GM23338 (cell line): ENCODE measurements around the gene CELF2. TPM values are rescaled to one million over a fixed set of nuclear protein-coding genes. Genes with fewer than 3 reads are reported as not detected.

Experiments
- ATAC-seq: fragments of 200-7000 bp; cut with Tn5 transposase; 3 replicates; pipeline ENCODE4 v1.9.1; 2020
- DNase-seq: peaks from one replicate; pipeline ENCODE4 v3.0.0-alpha.2; 2015; ENCODE audit warnings: low spot score
- H2AFZ ChIP-seq: fragments of 200-600 bp; sonication (generic); 2 replicates; pipeline ENCODE4 v1.8.0; 2016; ENCODE audit warnings: antibody characterized with exemption, mild to moderate bottlenecking, moderate library complexity
- H3F3A ChIP-seq: fragments of 200-600 bp; sonication (generic); replicated peaks from 2 replicates; pipeline ENCODE4 v1.8.0; 2017; ENCODE audit warnings: antibody characterized with exemption, mixed run types, low read depth
- H3K27ac ChIP-seq: fragments of 200-600 bp; sonication (generic); 2 replicates; pipeline ENCODE4 v1.6.1; 2016; ENCODE audit warnings: low read depth
- H3K27me3 ChIP-seq: fragments of 200-600 bp; sonication (generic); 2 replicates; pipeline ENCODE4 v1.8.0; 2016; ENCODE audit warnings: mild to moderate bottlenecking, mixed run types, moderate library complexity; ENCODE audit not compliant: insufficient read depth
- H3K36me3 ChIP-seq: fragments of 200-600 bp; sonication (generic); 2 replicates; pipeline ENCODE4 v1.8.0; 2016; ENCODE audit warnings: mild to moderate bottlenecking; ENCODE audit not compliant: insufficient read depth
- H3K4me1 ChIP-seq: fragments of 200-600 bp; sonication (generic); 2 replicates; pipeline ENCODE4 v1.8.0; 2016; ENCODE audit warnings: mild to moderate bottlenecking, moderate library complexity; ENCODE audit not compliant: insufficient read depth
- H3K4me2 ChIP-seq: fragments of 200-600 bp; sonication (generic); 2 replicates; pipeline ENCODE4 v1.7.1; 2017; ENCODE audit warnings: mixed run types
- H3K4me3 ChIP-seq: fragments of 200-600 bp; sonication (generic); 2 replicates; pipeline ENCODE4 v1.6.1; 2016; ENCODE audit warnings: mixed run types
- H3K79me2 ChIP-seq: fragments of 200-600 bp; sonication (generic); replicated peaks from 2 replicates; pipeline ENCODE4 v1.8.0; 2017; ENCODE audit warnings: mild to moderate bottlenecking; ENCODE audit not compliant: insufficient read depth
- H3K9me2 ChIP-seq: fragments of 200-600 bp; sonication (generic); 2 replicates; pipeline ENCODE4 v1.8.0; 2017; ENCODE audit not compliant: insufficient read depth
- H4K20me1 ChIP-seq: fragments of 200-600 bp; sonication (generic); replicated peaks from 2 replicates; pipeline ENCODE4 v1.8.0; 2017; ENCODE audit warnings: mild to moderate bottlenecking; ENCODE audit not compliant: insufficient read depth
- H3K27ac Mint-ChIP-seq: 2 replicates; pipeline ENCODE4 v1.8.0; 2020; ENCODE audit warnings: inconsistent platforms, mild to moderate bottlenecking, moderate library complexity, mixed read lengths
- H3K27me3 Mint-ChIP-seq: 3 replicates; pipeline ENCODE4 v1.8.0; 2022; ENCODE audit warnings: low read depth, mild to moderate bottlenecking, moderate library complexity, mixed read lengths, inconsistent platforms; ENCODE audit not compliant: insufficient read depth, poor library complexity
- H3K36me3 Mint-ChIP-seq: 3 replicates; pipeline ENCODE4 v1.8.0; 2021; ENCODE audit warnings: low read depth, mild to moderate bottlenecking, inconsistent platforms, moderate library complexity, mixed read lengths
- H3K4me1 Mint-ChIP-seq: 3 replicates; pipeline ENCODE4 v1.8.0; 2020; ENCODE audit warnings: mild to moderate bottlenecking, inconsistent platforms, mixed read lengths
- H3K4me3 Mint-ChIP-seq: 3 replicates; pipeline ENCODE4 v1.8.0; 2021; ENCODE audit warnings: moderate library complexity, mild to moderate bottlenecking, inconsistent platforms, mixed read lengths
- H3K9me3 Mint-ChIP-seq: 3 replicates; pipeline ENCODE4 v1.8.0; 2020; ENCODE audit warnings: moderate library complexity, mild to moderate bottlenecking, inconsistent platforms, mixed read lengths
- CREB1 ChIP-seq: fragments of 250-450 bp; sonication (Bioruptor Pico); IDR thresholded peaks from 2 replicates; pipeline ENCODE4 v1.5.0; 2020; ENCODE audit warnings: low read depth, mild to moderate bottlenecking, moderate library complexity
- CTCF ChIP-seq, 2 experiments: fragments of 200-600 bp in 1 of 2; sonication (generic) in 1 of 2; conservative IDR thresholded peaks; 2 replicates each; pipeline versions ENCODE4 v1.5.1 to v1.6.1; 2016 to 2017; ENCODE audit warnings: antibody characterized with exemption in 2 of 2, low read depth in 2 of 2, mild to moderate bottlenecking in 2 of 2, moderate library complexity in 1 of 2
- ETS1 ChIP-seq: IDR thresholded peaks from 2 replicates; pipeline ENCODE4 v1.6.1; 2016; ENCODE audit warnings: antibody characterized with exemption
- EZH2 ChIP-seq: fragments of 200-600 bp; sonication (generic); IDR thresholded peaks from one replicate; pipeline ENCODE4 v1.8.0; 2017; ENCODE audit warnings: antibody characterized with exemption, mild to moderate bottlenecking, low read depth; ENCODE audit not compliant: unreplicated experiment
- EZH2phosphoT487 ChIP-seq: fragments of 200-600 bp; sonication (generic); IDR thresholded peaks from one replicate; pipeline ENCODE4 v1.8.1; 2018; ENCODE audit warnings: antibody characterized with exemption; ENCODE audit not compliant: unreplicated experiment
- JUNB ChIP-seq: IDR thresholded peaks from one replicate; pipeline ENCODE4 v1.6.1; 2016; ENCODE audit warnings: antibody characterized with exemption; ENCODE audit not compliant: unreplicated experiment
- NANOG ChIP-seq: IDR thresholded peaks from 2 replicates; pipeline ENCODE4 v1.6.1; 2016; ENCODE audit warnings: antibody characterized with exemption, borderline replicate concordance
- POLR2AphosphoS5 ChIP-seq: IDR thresholded peaks from 2 replicates; pipeline ENCODE4 v1.6.1; 2016; ENCODE audit warnings: antibody characterized with exemption, low read depth
- STAT1 ChIP-seq: IDR thresholded peaks from one replicate; pipeline ENCODE4 v1.6.1; 2016; ENCODE audit warnings: antibody characterized with exemption; ENCODE audit not compliant: unreplicated experiment
- ZNF114 ChIP-seq: fragments of 250-450 bp; sonication (Bioruptor Pico); IDR thresholded peaks from 2 replicates; pipeline ENCODE4 v1.5.0; 2020; ENCODE audit warnings: mild to moderate bottlenecking, moderate library complexity
- ZNF331 ChIP-seq: fragments of 250-450 bp; sonication (Bioruptor Pico); IDR thresholded peaks from 2 replicates; pipeline ENCODE4 v1.5.0; 2020; ENCODE audit warnings: low read depth, mild to moderate bottlenecking, moderate library complexity
- ZNF462 ChIP-seq: fragments of 250-450 bp; sonication (Bioruptor Pico); IDR thresholded peaks from 2 replicates; pipeline ENCODE4 v1.5.0; 2020; ENCODE audit warnings: mild to moderate bottlenecking, moderate library complexity
- polyA plus RNA-seq: library from polyadenylated mRNA; unstranded; fragments of >200 nt; fragmentation: Nextera tagmentation; extraction: Ambion mirVana; gene quantifications from 2 replicates; pipeline ENCODE4 v1.2.1, GENCODE V29; 2016
- total RNA-seq: library from RNA; depleted of rRNA; stranded (reverse); fragments of >200 nt; shearing (Covaris generic); gene quantifications from 2 replicates; pipeline ENCODE4 v1.2.3, GENCODE V29; 2014

The CELF2 gene
- total and polyA plus RNA-seq, 2 experiments from 2014 or later = 18.1 to 22.5 TPM

GRCh38 chr10:11010582-11010981, 7.1 kb upstream of the CELF2 start:
- no peak for ATAC-seq
- Histone ChIP-seq H3K9me2 (no peaks in the 10 kb centered on the region), H3K4me1 (peaks cover 21% of the 10 kb centered on the region), H3K79me2 (no peaks in the 10 kb centered on the region), H2AFZ (no peak overlapping the region), H3F3A (no peaks in the 10 kb centered on the region), H3K27ac (no peak overlapping the region), H3K27me3 (peaks cover under 1% of the 10 kb centered on the region), H4K20me1 (no peaks in the 10 kb centered on the region), H3K4me3 (no peak overlapping the region), H3K36me3 (no peaks in the 10 kb centered on the region), H3K4me2 (no peak overlapping the region)
- no peak for DNase-seq
- peaks cover 28% of the 10 kb centered on the region for H3K4me1 Mint-ChIP-seq
- H3K36me3 Mint-ChIP-seq = no peaks in the 10 kb centered on the region
- H3K27me3 Mint-ChIP-seq = peaks cover 4% of the 10 kb centered on the region
- TF ChIP-seq ETS1 = no peak
- no peak for TF ChIP-seq ZNF462 (CRISPR knock-in tag)
- no peak overlapping the region for H3K27ac Mint-ChIP-seq
- no peaks in the 10 kb centered on the region for H3K9me3 Mint-ChIP-seq
- H3K4me3 Mint-ChIP-seq = no peak overlapping the region

- Histone ChIP-seq H3F3A (no peaks in the 10 kb centered on the region), H3K4me3 (no peak overlapping the region), H3K79me2 (no peaks in the 10 kb centered on the region), H3K9me2 (no peaks in the 10 kb centered on the region), H2AFZ (no peak overlapping the region), H4K20me1 (no peaks in the 10 kb centered on the region), H3K4me1 (peaks cover 21% of the 10 kb centered on the region), H3K36me3 (no peaks in the 10 kb centered on the region), H3K27me3 (peaks cover 9% of the 10 kb centered on the region), H3K27ac (no peak overlapping the region), H3K4me2 (no peak overlapping the region)
- peaks cover 22% of the 10 kb centered on the region; the same call in 2 of the 3 replicates for H3K4me1 Mint-ChIP-seq
- ATAC-seq = no peak
- no peak overlapping the region for H3K4me3 Mint-ChIP-seq
- no peak for DNase-seq
- H3K27ac Mint-ChIP-seq = no peak overlapping the region
- no peaks in the 10 kb centered on the region for H3K9me3 Mint-ChIP-seq
- H3K36me3 Mint-ChIP-seq = no peaks in the 10 kb centered on the region
- H3K27me3 Mint-ChIP-seq = peaks cover 4% of the 10 kb centered on the region
- TF ChIP-seq ZNF114 (no peak), ETS1 (no peak), JUNB (no peak), CREB1 (CRISPR knock-in tag) (no peak), NANOG (no peak), CTCF (conservative IDR thresholded peaks at IDR 0.05; ENCODE audit: low read depth in 2 of 2) (no peak), STAT1 (no peak), POLR2AphosphoS5 (no peak), ZNF331 (no peak), EZH2phosphoT487 (no peak), EZH2 (no peak)
Observed at GRCh38 chr10:11011436-11011835, 6.2 kb upstream of the CELF2 start.
